ENCODE measurements around the gene RTP5.
"Not testable (repeated sequence)": the region's sequence is repeated elsewhere in the genome, so short reads cannot be mapped to it uniquely, and the experiment has no call there.

Gene RTP5

GRCh38 chr2:241904011-241904718 is 34.6 kb downstream of the RTP5 start:
- no peak for DNase-seq

GRCh38 chr2:241904791-241905710 is 35.5 kb downstream of the RTP5 start:
- no peak for DNase-seq

DNA sequence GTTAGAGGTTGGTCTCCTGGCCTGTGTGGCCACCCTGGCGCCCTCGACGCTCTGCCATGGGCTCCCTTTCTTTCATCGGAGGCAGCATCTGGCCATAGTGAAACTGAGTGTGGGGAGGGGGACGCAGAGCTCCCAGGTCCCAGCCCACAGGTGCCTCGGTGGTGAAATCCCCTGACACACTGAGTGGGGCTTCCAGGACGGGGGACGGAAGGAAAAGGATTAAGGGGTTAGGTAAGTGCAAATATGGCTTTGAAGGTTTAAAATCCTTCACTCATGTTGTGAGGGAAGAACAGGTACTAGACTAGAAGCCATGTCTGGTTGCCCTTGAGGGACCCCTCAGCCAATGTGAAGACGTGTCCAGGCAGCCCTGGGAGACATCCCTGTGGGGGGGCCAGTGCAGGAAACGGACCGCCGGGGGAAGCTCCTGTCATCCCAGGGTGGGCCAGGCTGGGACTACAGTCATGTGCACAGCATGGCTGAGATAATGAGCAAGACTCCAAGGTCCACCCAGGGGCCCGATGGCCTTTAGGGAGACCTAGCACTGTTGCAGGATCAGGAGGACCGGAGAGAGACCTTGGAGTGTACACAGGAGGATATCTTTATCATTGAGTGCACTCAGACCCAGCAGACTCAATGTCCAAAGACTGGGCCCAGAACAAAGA is 36.3 kb downstream of the RTP5 start:
- DNase-seq = no peak

- not testable (repeated sequence) for DNase-seq
Observed at GRCh38 chr2:241906378-241906770, 36.8 kb downstream of the RTP5 start.

DNA sequence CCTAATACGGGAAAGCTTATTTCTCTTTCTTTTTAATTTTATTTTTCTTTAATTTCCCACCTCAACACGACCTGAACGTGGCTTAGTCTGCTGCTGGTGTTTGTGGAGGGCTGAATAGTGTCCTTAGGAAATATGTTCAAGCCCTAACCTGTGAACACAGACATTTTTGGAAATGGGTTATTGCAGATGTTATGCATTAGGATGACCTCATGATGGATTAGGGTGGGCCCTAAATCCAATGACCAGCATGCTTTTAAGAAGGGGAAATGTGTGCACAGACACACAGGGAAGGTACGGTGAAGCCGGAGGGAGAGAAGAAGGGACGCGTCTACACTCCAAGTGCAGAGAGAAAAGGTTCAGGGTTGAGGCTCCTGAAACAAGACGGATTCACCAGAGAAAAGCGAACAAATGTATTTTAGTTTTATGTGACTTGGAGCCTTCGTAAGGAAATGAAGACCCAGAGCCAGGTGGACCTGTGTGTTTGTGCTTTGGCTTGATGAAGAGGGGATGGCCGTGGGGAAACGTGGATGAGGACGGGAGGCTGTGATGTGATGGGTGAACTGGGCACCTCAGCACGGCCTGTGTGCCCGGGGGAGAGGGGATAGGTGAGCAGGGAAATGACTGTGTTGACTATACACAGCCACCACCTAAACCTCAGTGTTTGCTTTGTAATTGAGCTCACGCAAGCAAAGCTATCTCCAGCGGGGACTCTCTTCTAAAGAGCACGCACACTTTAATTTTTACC is 37.5 kb downstream of the RTP5 start:
- no peak for DNase-seq

DNA sequence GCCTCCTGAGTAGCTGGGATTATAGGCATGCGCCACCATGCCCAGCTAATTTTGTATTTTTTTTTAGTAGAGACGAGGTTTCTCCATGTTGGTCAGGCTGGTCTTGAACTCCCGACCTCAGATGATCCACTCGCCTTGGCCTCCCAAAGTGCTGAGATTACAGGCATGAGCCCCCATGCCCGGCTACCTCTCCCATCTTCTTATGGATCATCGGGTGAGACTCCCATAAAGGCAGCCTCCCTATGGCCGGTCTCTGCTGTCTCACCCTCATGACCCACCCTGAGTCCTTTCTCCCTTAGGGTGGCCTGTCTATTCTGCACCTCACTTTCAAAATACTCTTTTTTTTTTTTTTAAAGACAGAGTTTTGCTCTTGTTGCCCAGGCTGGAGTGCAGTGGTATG is 38.3 kb downstream of the RTP5 start:
- DNase-seq = not testable (repeated sequence)

DNA sequence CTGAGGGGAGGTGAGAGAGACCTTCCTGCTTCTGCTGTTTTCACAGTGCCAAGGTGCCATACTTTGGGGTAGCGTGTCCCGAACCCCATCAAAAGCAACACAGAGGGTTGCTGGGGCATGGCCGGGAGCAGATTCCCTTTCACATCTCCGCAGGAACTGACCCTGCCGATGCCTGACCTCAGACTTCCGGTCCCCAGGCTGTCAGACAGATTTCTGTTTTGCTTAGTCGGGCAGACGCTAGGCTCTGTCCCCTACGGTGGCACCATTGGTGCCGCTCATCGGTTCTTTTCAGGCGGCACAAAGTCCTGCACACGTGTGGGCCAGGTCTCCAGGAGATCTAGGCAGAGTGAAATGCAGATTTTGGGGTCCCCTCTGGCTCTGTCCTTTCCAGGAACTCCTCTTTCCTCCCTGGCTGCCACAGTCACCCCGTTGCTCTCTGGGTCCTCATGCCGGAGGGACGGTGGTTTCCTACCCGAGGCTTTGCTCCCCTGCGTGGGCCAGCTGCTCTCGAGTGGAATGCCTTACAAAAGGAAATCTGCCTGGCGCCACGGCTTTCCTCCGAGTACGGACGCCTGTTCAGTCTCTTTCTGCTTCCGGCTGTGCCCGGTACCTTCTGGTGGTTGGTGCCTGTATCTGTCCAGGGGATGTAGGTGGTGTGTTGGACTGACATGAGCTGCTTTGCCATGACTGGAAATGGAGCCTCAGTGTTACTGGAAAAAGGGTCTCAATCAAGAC is 39.3 kb downstream of the RTP5 start:
- DNase-seq = no peak

GRCh38 chr2:241909769-241910168 is 40.2 kb downstream of the RTP5 start:
- no peak for DNase-seq

- no peak for DNase-seq
Observed at GRCh38 chr2:241910604-241911520, 41.3 kb downstream of the RTP5 start.

GRCh38 chr2:241911551-241911950 is 42.0 kb downstream of the RTP5 start:
- DNase-seq = no peak

DNA sequence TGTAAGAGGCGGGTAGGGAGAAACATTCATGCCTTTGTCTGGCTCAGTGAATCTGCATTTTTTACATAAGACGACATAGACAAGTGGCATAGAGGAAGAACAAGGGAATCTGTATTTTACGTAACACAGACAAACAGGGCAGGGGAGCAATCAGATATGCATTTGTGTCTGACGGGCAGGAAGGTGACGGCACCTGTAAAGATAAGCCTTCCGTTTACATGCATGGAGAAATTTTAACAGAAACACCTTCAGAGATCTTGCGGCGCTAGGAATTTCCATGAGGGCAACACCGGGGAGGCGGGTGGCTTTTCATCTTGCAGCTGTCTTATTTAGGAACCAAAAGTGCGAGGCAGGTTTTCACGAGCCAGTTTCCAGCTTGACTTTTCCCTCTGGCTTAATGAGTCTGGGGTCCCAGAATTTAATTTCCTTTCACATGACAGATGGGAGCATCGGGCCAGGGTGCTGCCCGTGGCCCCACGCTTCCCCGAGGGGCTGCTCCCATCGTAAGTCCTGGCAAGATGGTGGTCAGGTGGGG is 42.6 kb downstream of the RTP5 start:
- no peak for DNase-seq

- no peak for DNase-seq
Observed at GRCh38 chr2:241913703-241914102, 44.2 kb downstream of the RTP5 start.

GRCh38 chr2:241914542-241914941 is 45.0 kb downstream of the RTP5 start:
- no peak for DNase-seq

- not testable (repeated sequence) for DNase-seq
Observed at GRCh38 chr2:241921631-241922030, 52.1 kb downstream of the RTP5 start.

GRCh38 chr2:241922411-241922810 is 52.9 kb downstream of the RTP5 start:
- DNase-seq = no peak

DNA sequence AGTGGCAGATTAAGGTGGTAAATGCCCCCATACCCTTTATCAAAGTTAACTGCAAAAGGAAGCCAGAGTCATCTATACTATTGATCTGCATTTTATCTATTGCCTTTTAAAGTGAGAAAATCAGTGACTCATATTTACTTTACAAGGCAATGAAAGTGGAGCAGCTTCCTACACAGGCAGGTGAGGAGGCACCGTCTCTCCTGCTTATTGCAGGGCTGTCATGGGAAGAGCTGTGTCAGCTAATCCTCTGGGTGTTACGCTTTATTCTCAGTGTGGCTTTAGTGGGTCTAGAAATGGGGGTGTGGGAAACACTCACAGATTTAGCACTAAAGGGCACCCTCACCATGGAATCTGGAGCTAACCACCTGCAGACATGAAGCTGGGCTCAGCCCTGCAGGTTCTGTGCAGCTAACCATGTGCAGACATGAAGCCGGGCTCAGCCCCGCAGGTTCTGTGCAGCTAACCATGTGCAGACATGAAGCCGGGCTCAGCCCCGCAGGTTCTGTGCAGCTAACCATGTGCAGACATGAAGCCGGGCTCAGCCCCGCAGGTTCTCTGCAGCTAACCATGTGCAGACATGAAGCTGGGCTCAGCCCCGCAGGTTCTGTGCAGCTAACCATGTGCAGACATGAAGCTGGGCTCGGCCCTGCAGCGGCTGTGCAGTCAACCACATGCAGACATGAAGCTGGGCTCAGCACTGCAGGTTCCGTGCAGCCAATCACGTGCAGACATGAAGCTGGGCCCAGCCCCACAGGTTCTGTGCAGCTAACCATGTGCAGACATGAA is 53.5 kb downstream of the RTP5 start:
- not testable (repeated sequence) for DNase-seq
